Coronary artery (tissue), 2 donors: ENCODE measurements around the gene ZMPSTE24.
A peak's percentile ranks its signal among the peaks of the same experiment; 100 is the strongest.
"Not testable (repeated sequence)": the region's sequence is repeated elsewhere in the genome, so short reads cannot be mapped to it uniquely, and the experiment has no call there.

Source experiments
- DNase-seq: peaks from one replicate; pipeline ENCODE4 v3.0.0-alpha.2; 2017; ENCODE audit warnings: low spot score
- H3K27ac ChIP-seq, 2 donors: fragments of 200-600 bp; sonication (generic); one replicate each; pipeline ENCODE4 v1.5.1; 2016 to 2019
- H3K4me3 ChIP-seq: fragments of 200-600 bp; sonication (generic); 2 replicates; pipeline ENCODE4 v1.5.1; 2016; ENCODE audit warnings: mild to moderate bottlenecking, moderate library complexity
- TF ChIP-seq, protein P1 (sequence below): fragments of 200-600 bp; sonication (generic); IDR thresholded peaks from one replicate; pipeline ENCODE4 v1.5.1; 2019; ENCODE audit warnings: antibody characterized with exemption

ZMPSTE24 gene

DNA sequence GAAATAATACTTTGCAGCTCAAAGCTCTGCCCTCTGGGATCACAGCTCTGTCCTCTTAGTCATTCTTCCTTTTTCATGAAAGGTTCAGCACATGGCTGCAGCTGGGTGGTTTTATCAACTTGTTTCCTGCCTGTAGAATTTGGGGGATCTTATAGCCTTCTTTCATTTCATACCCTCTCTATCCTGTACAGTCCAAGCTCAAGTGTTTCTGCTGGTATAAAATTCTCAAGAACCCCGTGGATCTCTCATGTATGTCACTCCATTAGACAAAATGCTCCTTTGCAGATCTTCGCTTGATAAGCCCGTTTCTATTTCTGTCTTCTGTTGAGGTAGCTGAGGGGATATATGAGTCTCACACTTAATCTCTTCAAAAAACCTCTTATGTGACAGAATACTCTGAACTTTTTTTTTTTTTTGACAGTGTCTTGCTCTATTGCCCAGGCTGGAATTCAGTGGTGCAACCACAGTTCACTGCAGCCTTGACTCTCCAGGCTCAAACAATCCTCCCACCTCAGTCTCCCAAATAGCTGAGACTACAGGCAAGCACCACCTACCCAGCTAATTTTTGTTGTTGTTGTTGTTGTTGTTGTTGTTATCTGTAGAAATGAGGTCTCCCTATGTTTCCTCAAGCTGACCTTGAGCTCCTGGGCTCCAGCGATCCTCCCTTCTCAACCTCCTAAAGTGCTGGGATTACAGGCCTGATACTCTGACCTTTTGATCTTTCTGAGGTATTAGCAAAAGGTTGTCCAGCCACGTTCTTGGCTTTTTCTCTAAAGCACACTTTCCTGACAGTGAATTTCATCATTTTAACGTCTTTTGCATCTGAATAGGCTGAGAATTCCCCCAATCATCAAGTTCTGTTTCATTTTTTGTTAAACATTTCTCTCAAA is 83.7 kb downstream of the ZMPSTE24 start:
- Histone ChIP-seq H3K27ac (peak overlapping the region in 1 of 2 donors; percentile 21), H3K4me3 (no peak overlapping the region)
- TF ChIP-seq, protein P1, sequence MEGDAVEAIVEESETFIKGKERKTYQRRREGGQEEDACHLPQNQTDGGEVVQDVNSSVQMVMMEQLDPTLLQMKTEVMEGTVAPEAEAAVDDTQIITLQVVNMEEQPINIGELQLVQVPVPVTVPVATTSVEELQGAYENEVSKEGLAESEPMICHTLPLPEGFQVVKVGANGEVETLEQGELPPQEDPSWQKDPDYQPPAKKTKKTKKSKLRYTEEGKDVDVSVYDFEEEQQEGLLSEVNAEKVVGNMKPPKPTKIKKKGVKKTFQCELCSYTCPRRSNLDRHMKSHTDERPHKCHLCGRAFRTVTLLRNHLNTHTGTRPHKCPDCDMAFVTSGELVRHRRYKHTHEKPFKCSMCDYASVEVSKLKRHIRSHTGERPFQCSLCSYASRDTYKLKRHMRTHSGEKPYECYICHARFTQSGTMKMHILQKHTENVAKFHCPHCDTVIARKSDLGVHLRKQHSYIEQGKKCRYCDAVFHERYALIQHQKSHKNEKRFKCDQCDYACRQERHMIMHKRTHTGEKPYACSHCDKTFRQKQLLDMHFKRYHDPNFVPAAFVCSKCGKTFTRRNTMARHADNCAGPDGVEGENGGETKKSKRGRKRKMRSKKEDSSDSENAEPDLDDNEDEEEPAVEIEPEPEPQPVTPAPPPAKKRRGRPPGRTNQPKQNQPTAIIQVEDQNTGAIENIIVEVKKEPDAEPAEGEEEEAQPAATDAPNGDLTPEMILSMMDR = no peak
- no peak for DNase-seq

DNA sequence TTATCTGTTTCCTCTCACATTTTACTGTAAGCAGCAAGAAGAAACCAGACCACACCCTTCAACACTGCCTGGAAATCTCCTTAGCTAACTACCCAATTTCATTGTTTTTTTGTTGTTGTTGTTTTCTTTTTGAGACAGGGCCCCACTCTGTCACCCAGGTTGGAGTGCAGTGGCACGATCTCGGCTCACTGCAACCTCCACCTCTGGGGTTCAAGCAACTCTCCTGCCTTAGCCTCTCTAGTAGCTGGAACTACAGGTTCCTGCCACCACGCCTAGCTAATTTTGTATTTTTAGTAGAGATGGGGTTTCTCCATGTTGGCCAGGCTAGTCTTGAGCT is 84.3 kb downstream of the ZMPSTE24 start:
- H3K4me3 ChIP-seq, H3K27ac ChIP-seq, DNase-seq: not testable (repeated sequence)
